Gastroesophageal sphincter (tissue), 4 donors: Measurements from ENCODE around the gene BGN. TPM values are rescaled to one million over a fixed set of nuclear protein-coding genes. Genes with fewer than 3 reads are reported as not detected.

ENCODE experiments used
- ATAC-seq: fragments of 150-250 bp; one replicate; pipeline ENCODE4 v1.9.1; 2016; ENCODE audit warnings: mild to moderate bottlenecking, moderate library complexity
- H3K27ac ChIP-seq, 4 donors: fragments of 200-600 bp; sonication (generic) in 3 of 4; 1 replicate in 3 of 4; 2 replicates in 1 of 4; pipeline ENCODE4 v1.5.1; 2016 to 2019
- H3K27me3 ChIP-seq: fragments of 200-600 bp; sonication (generic); one replicate; pipeline ENCODE4 v1.5.1; 2019
- H3K36me3 ChIP-seq, 2 donors: fragments of 200-600 bp; sonication (generic); one replicate each; pipeline ENCODE4 v1.5.1; 2019; ENCODE audit warnings: control low read depth in 1 of 2
- H3K4me1 ChIP-seq, 3 donors: fragments of 200-600 bp; sonication (generic); 1 replicate in 2 of 3; 2 replicates in 1 of 3; pipeline ENCODE4 v1.5.1; 2016 to 2019; ENCODE audit warnings: control low read depth in 2 of 3
- H3K4me3 ChIP-seq, 2 donors: fragments of 200-600 bp; sonication (generic); one replicate each; pipeline ENCODE4 v1.5.1; 2019; ENCODE audit warnings: mild to moderate bottlenecking in 1 of 2, moderate library complexity in 1 of 2
- H3K9me3 ChIP-seq, 3 donors: fragments of 200-600 bp; sonication (generic); one replicate each; pipeline ENCODE4 v1.5.1; 2017 to 2019; ENCODE audit warnings: control low read depth in 2 of 3
- EP300 ChIP-seq: sonication (generic); formaldehyde crosslinking; IDR thresholded peaks from one replicate; pipeline ENCODE4 v1.6.1; 2017; ENCODE audit warnings: antibody characterized with exemption, mild to moderate bottlenecking
- POLR2A ChIP-seq, 2 donors: fragments of 450-650 bp; IDR thresholded peaks; one replicate each; pipeline ENCODE4 v1.6.1; 2017; ENCODE audit warnings: antibody characterized with exemption in 2 of 2, mild to moderate bottlenecking in 2 of 2, moderate library complexity in 1 of 2
- POLR2AphosphoS5 ChIP-seq: sonication (generic); formaldehyde crosslinking; IDR thresholded peaks from one replicate; pipeline ENCODE4 v1.6.1; 2017; ENCODE audit warnings: antibody characterized with exemption
- WGBS, 2 donors: methylation state at CpG; one replicate each; pipeline ENCODE4 v1.1.5; 2018; ENCODE audit warnings: low coverage in 1 of 2; 5-methylcytosine and 5-hydroxymethylcytosine counted together
- total RNA-seq, 4 donors: library from RNA; depleted of rRNA; stranded (reverse); fragments of >200 nt; gene quantifications; one replicate each; pipeline ENCODE4 v1.1.0, GENCODE V29; 2016
- TF ChIP-seq, protein P1 (sequence below), 4 experiments: fragments of 200-600 bp in 2 of 4; fragments of 450-650 bp in 2 of 4; sonication (generic) in 1 of 4; IDR thresholded peaks; one replicate each; pipeline ENCODE4 v1.5.1; 2017 to 2019; ENCODE audit warnings: antibody characterized with exemption in 4 of 4, mild to moderate bottlenecking in 2 of 4, moderate library complexity in 2 of 4

BGN gene
- total RNA-seq, 4 donors from 2014 or later, result 10.4 to 49.4 (median 16.5) TPM

DNA sequence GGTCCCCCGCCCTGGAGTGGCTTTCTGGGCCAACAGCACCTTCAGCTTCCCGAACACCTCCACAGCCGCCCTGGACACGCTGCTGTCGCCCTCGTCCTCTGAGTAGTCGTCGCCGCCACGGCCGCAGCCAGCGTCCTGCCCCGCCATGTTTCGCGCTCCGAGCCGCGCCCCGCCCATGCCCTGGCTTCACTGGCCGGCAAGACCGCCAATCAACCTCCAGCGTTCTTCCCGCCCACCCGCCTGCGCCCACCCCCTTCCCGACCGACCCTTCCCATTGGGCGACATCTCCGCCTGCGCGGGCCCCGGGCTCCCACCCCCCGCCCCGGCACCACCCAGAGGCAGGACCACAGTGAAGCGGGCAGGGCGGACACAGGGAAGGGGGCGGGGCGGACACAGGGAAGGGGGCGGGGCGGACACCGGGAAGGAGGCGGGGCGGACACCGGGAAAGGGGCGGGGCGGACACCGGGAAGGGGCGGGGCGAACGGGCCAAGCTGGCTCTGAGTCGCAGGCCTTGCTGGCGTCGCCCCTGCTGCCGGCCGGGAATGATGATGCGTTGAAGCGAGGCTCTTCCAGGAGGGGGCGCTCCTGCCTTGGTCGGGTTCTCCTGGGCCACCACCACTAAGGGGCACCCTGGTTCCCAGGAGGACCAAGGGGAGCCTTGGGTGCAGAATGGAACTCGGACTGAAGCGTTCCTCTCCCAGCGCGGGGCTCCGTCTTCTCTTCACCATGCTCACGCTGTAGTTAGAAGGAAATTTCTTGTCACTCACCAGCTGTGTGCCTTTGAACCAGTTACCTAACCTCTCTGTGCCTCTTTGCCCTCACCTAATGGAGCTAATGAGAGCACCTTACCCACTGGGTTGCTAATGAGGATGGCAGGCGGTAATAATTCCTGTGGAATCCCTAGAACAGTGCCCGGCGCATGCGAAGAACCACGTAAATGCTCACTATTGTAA, 24.1 kb upstream of the BGN start, which contains the start of gene HAUS7:
TSS of gene HAUS7 (minus strand) at position 166 of the 953 bp plus-strand sequence. CDS start at position 147, 19 bp downstream.
- Histone ChIP-seq H3K9me3 (no peaks in the 10 kb centered on the region), H3K4me3 (peak within 1 kb of the TSS; percentile 51 to 69), H3K36me3 (peaks cover 0 to 3% of the 10 kb centered on the region in 2 donors), H3K4me1 (peaks cover 0 to 44% (median 7%) of the 10 kb centered on the region in 3 donors), H3K27ac (peak within 1 kb of the TSS in 3 of 4 donors; percentile 76 to 83 (median 82)), H3K27me3 (no peaks in the 10 kb centered on the region)
- TF ChIP-seq POLR2AphosphoS5 (peak; percentile 62), POLR2A (IDR thresholded peaks at IDR 0.05) (peak; percentile 34 to 49), EP300 (no peak)
- TF ChIP-seq, protein P1, sequence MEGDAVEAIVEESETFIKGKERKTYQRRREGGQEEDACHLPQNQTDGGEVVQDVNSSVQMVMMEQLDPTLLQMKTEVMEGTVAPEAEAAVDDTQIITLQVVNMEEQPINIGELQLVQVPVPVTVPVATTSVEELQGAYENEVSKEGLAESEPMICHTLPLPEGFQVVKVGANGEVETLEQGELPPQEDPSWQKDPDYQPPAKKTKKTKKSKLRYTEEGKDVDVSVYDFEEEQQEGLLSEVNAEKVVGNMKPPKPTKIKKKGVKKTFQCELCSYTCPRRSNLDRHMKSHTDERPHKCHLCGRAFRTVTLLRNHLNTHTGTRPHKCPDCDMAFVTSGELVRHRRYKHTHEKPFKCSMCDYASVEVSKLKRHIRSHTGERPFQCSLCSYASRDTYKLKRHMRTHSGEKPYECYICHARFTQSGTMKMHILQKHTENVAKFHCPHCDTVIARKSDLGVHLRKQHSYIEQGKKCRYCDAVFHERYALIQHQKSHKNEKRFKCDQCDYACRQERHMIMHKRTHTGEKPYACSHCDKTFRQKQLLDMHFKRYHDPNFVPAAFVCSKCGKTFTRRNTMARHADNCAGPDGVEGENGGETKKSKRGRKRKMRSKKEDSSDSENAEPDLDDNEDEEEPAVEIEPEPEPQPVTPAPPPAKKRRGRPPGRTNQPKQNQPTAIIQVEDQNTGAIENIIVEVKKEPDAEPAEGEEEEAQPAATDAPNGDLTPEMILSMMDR (IDR thresholded peaks at IDR 0.05), result peak in 3 of 4 experiments; percentile 60 to 77 (median 72)
- WGBS, 2 donors, result 0 to 28% methylated on average over 3 to 18 of the region's 70 CpGs
- ATAC-seq, result peak; percentile 91

DNA sequence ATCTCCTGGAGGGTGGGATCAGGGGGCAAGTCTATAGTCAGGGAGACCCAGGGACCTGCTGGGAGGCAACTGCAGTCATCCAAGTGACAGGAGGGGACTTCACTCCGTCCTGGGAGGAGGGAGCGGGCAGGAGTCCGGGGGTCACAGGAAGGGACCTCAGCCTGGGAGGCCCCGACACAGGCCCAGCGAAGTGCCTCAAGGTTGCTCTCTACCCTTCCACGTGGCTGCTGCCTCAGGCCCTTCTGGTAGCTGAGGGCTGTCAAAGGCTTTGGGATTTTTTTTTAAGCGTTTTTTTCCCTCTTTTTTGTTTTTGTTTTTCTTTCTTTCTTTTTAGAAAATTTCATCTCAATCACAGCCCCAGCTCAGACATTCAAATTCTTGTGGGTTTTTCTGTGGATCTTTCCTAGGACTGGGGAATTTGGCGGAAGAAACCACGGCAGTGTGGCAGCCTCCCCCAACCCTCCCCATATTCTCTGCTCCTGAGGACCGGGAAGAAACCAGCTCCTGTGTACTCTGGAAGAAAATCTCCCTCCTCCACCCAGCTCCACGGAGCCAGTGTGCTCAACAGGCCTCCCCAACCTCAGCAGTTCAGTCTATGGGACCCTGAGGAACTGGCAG, 23.0 kb upstream of the BGN start:
- WGBS, 2 donors, result 67 to 80% methylated on average over 3 to 7 of the region's 11 CpGs
- Histone ChIP-seq H3K4me3 (no peak overlapping the region), H3K36me3 (peaks cover 0 to 3% of the 10 kb centered on the region in 2 donors), H3K9me3 (no peaks in the 10 kb centered on the region), H3K27ac (peak overlapping the region in 2 of 4 donors; percentile 74 to 76), H3K4me1 (peaks cover 0 to 52% (median 7%) of the 10 kb centered on the region in 3 donors), H3K27me3 (no peaks in the 10 kb centered on the region)
- no peak for ATAC-seq
- TF ChIP-seq POLR2A (IDR thresholded peaks at IDR 0.05) (no peak), EP300 (no peak), POLR2AphosphoS5 (no peak)
- TF ChIP-seq, protein P1 (IDR thresholded peaks at IDR 0.05), result no peak

DNA sequence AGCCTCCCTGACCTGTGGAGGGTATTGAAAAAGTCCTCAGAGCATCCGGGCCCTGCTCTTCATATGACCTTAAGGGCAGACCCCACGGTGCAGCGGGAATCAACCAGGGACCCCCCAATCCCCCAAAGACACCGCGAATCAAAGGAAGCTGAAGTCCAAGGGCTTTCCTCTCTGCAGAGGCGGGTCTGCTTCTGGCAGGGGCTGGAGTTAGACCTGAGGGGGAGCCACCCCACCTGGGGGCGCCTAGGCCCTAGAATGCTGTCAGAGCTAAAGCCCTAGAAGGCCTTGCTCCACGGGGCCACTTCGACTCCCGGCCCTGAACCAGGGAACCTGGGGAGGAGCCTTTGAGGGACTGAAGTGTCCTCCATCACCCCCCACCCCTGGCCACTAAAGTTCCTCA, 21.7 kb upstream of the BGN start:
- H3K9me3 ChIP-seq, result no peaks in the 10 kb centered on the region
- no CpG with 5 or more reads among the region's 10 CpGs for WGBS, 2 donors
- no peak overlapping the region for H3K4me3 ChIP-seq
- peaks cover 0 to 54% (median 7%) of the 10 kb centered on the region in 3 donors for H3K4me1 ChIP-seq
- peaks cover 0 to under 1% of the 10 kb centered on the region in 2 donors for H3K36me3 ChIP-seq
- no peak overlapping the region for H3K27ac ChIP-seq
- no peaks in the 10 kb centered on the region for H3K27me3 ChIP-seq
- ATAC-seq, result no peak
- TF ChIP-seq POLR2A (IDR thresholded peaks at IDR 0.05) (no peak), EP300 (no peak), POLR2AphosphoS5 (no peak)
- TF ChIP-seq, protein P1 (IDR thresholded peaks at IDR 0.05), result no peak

DNA sequence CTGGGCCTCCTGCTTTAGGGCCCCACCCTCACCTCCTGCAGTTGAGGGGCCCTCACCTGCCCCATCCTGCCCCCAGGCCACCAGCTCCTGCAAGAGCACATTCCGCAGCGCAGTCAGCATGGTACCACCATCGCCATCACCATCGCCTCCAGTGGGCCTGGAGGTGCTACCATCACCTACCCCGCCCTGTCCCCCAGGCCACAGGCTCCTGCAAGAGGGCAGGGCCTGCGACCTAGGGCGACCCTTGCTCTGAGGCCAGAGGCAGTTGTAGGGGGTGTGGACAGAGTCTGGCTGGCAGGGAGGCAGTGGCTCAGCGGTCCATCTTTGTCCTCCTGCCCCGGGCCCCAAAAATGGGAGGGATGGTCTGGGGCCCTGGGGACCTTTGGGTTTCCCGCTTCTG, 20.5 kb upstream of the BGN start:
- WGBS, 2 donors, result no CpG with 5 or more reads among the region's 10 CpGs
- no peak for TF ChIP-seq POLR2A (IDR thresholded peaks at IDR 0.05)
- TF ChIP-seq, protein P1 (IDR thresholded peaks at IDR 0.05), result no peak
- TF ChIP-seq EP300, result no peak
- no peak for TF ChIP-seq POLR2AphosphoS5
- Histone ChIP-seq H3K9me3 (no peaks in the 10 kb centered on the region), H3K4me3 (peak overlapping the region in 1 of 2 donors; percentile 43), H3K27me3 (no peaks in the 10 kb centered on the region), H3K27ac (peak overlapping the region in 1 of 4 donors; percentile 43), H3K4me1 (peaks cover 0 to 45% (median 7%) of the 10 kb centered on the region in 3 donors), H3K36me3 (no peaks in the 10 kb centered on the region)
- ATAC-seq, result no peak
